Type B pancreatic cell (in vitro differentiated cells): ENCODE results near the gene FUT7. TPM values are rescaled to one million over a fixed set of nuclear protein-coding genes. Genes with fewer than 3 reads are reported as not detected.
A peak's percentile ranks its signal among the peaks of the same experiment; 100 is the strongest.

ENCODE experiments used
- DNase-seq: peaks from one replicate; pipeline ENCODE4 v3.0.0; 2021; ENCODE audit warnings: mixed read lengths; ENCODE audit not compliant: unreplicated experiment; ENCODE audit errors: extremely low spot score
- H3K27ac Mint-ChIP-seq: 2 replicates; pipeline ENCODE4 v1.8.0; 2021; ENCODE audit warnings: mild to moderate bottlenecking, mixed read lengths
- H3K27me3 Mint-ChIP-seq: 2 replicates; pipeline ENCODE4 v1.8.0; 2021; ENCODE audit warnings: mixed read lengths
- H3K36me3 Mint-ChIP-seq: 2 replicates; pipeline ENCODE4 v1.8.0; 2021; ENCODE audit warnings: mixed read lengths
- H3K4me1 Mint-ChIP-seq: one replicate; pipeline ENCODE4 v1.8.0; 2021; ENCODE audit warnings: mixed read lengths; ENCODE audit not compliant: unreplicated experiment
- H3K4me3 Mint-ChIP-seq: 2 replicates; pipeline ENCODE4 v1.8.0; 2021; ENCODE audit warnings: mild to moderate bottlenecking, mixed read lengths
- H3K9me3 Mint-ChIP-seq: 2 replicates; pipeline ENCODE4 v1.8.0; 2021; ENCODE audit warnings: mixed read lengths
- CTCF ChIP-seq: fragments of 200-600 bp; sonication (generic); conservative IDR thresholded peaks from 2 replicates; pipeline ENCODE4 v1.5.0; 2021; ENCODE audit warnings: antibody characterized with exemption, mild to moderate bottlenecking
- total RNA-seq: library from RNA; stranded (reverse); gene quantifications from 2 replicates; pipeline ENCODE4 v1.2.1, GENCODE V29; 2021; ENCODE audit warnings: low replicate concordance

The FUT7 gene
- total RNA-seq, 1 donor from 2014 or later: not detected

GRCh38 chr9:137002646-137003041 is 29.2 kb downstream of the FUT7 start:
- Mint-ChIP-seq H3K27me3 (peaks cover 2% of the 10 kb centered on the region), H3K4me1 (no peaks in the 10 kb centered on the region), H3K9me3 (peaks cover 4% of the 10 kb centered on the region), H3K4me3 (no peak overlapping the region), H3K36me3 (no peaks in the 10 kb centered on the region), H3K27ac (no peak overlapping the region)
- no peak for DNase-seq
- no peak for TF ChIP-seq CTCF

GRCh38 chr9:137001857-137002645 is 29.8 kb downstream of the FUT7 start:
- Mint-ChIP-seq H3K9me3 (peaks cover 4% of the 10 kb centered on the region), H3K4me3 (no peak overlapping the region), H3K36me3 (no peaks in the 10 kb centered on the region), H3K4me1 (no peaks in the 10 kb centered on the region), H3K27ac (no peak overlapping the region), H3K27me3 (peaks cover 4% of the 10 kb centered on the region)
- no peak for DNase-seq
- TF ChIP-seq CTCF: no peak

GRCh38 chr9:137000177-137000930 is 31.5 kb downstream of the FUT7 start:
- Mint-ChIP-seq H3K27ac (peak overlapping the region; percentile 86), H3K4me3 (peak overlapping the region; percentile 40), H3K27me3 (peaks cover 4% of the 10 kb centered on the region), H3K36me3 (no peaks in the 10 kb centered on the region), H3K4me1 (no peaks in the 10 kb centered on the region), H3K9me3 (peaks cover 4% of the 10 kb centered on the region)
- TF ChIP-seq CTCF: no peak
- DNase-seq: no peak

- H3K9me3 Mint-ChIP-seq: no peaks in the 10 kb centered on the region
- H3K4me3 Mint-ChIP-seq: peak overlapping the region; percentile 76
- DNase-seq: no peak
- peaks cover 4% of the 10 kb centered on the region for H3K27me3 Mint-ChIP-seq
- no peak for TF ChIP-seq CTCF
- no peaks in the 10 kb centered on the region for H3K36me3 Mint-ChIP-seq
- no peaks in the 10 kb centered on the region for H3K4me1 Mint-ChIP-seq
- peak overlapping the region; percentile 62 for H3K27ac Mint-ChIP-seq
These were observed 34.1 kb downstream of the FUT7 start for GRCh38 chr9:136997830-136998234.

GRCh38 chr9:136997371-136997770 is 34.5 kb downstream of the FUT7 start:
- H3K4me1 Mint-ChIP-seq: no peaks in the 10 kb centered on the region
- H3K27ac Mint-ChIP-seq: peak overlapping the region; percentile 62
- no peak for DNase-seq
- H3K27me3 Mint-ChIP-seq: peaks cover 4% of the 10 kb centered on the region
- no peaks in the 10 kb centered on the region for H3K36me3 Mint-ChIP-seq
- no peak for TF ChIP-seq CTCF
- peak overlapping the region; percentile 76 for H3K4me3 Mint-ChIP-seq
- no peaks in the 10 kb centered on the region for H3K9me3 Mint-ChIP-seq
